Motor neuron (in vitro differentiated cells): ENCODE data around the gene TWNK. TPM values are rescaled to one million over a fixed set of nuclear protein-coding genes. Genes with fewer than 3 reads are reported as not detected.
"Not testable (repeated sequence)": the region's sequence is repeated elsewhere in the genome, so short reads cannot be mapped to it uniquely, and the experiment has no call there.

ENCODE experiments used
- ATAC-seq, 8 experiments: fragments of 200-7000 bp; cut with Tn5 transposase; replicated peaks in 6 of 8; 2 replicates each; pipeline ENCODE4 v1.8.0; 2021; ENCODE audit warnings: mild to moderate bottlenecking in 8 of 8, moderate library complexity in 8 of 8
- H3K27ac ChIP-seq, 2 donors: fragments of 250-450 bp; sonication (Bioruptor Pico); 2 replicates each; pipeline ENCODE4 v1.9.0; 2021; ENCODE audit warnings: antibody characterized with exemption in 2 of 2, mild to moderate bottlenecking in 2 of 2, moderate library complexity in 1 of 2
- H3K4me1 ChIP-seq, 2 donors: fragments of 250-450 bp; sonication (Bioruptor Pico); replicated peaks in 1 of 2; 2 replicates each; pipeline ENCODE4 v1.6.1; 2021; ENCODE audit warnings: antibody characterized with exemption in 2 of 2, mild to moderate bottlenecking in 2 of 2, moderate library complexity in 1 of 2
- H3K4me3 ChIP-seq, 5 donors: fragments of 250-450 bp; sonication (Bioruptor Pico); 2 replicates each; pipeline ENCODE4 v1.9.0; 2021; ENCODE audit warnings: antibody characterized with exemption in 5 of 5, mild to moderate bottlenecking in 5 of 5, moderate library complexity in 4 of 5
- WGBS, 10 experiments: fragments of 450-650 bp; shearing (Covaris generic); methylation state at CpG; one replicate each; pipeline ENCODE4 v1.0.0; 2022; 5-methylcytosine and 5-hydroxymethylcytosine counted together
- in situ Hi-C, 9 experiments: fragments of 400-800 bp; cut with MboI; loops; one replicate each; pipeline ENCODE4 v1.15.0; 2021; ENCODE audit warnings: low sequenced_read_pairs in 9 of 9, low pct_unique_long_range_greater_than_20kb in 2 of 9; ENCODE audit not compliant: unreplicated experiment in 9 of 9
- total RNA-seq, 8 experiments: library from RNA; unstranded; fragments of 300-600 nt; gene quantifications; 2 replicates each; pipeline versions ENCODE4 v1.2.3 to v1.2.4, GENCODE V29; 2022

Gene TWNK
- total RNA-seq, 8 experiments from 2014 or later = 5.7 to 31.3 (median 10.5) TPM

- in situ Hi-C loops = no loop called here
- no peak overlapping the region for H3K27ac ChIP-seq
- WGBS, 10 experiments = 65 to 96% (median 83%) methylated on average over 1 to 9 of the region's 10 CpGs; no CpG with 5 or more reads in 1 of the 10 experiments
- H3K4me3 ChIP-seq = no peak overlapping the region
- peaks cover 15 to 18% of the 10 kb centered on the region in 2 donors for H3K4me1 ChIP-seq
- ATAC-seq = no peak
These were observed 39.9 kb downstream of the TWNK start for GRCh38 chr10:101027106-101027720.

DNA sequence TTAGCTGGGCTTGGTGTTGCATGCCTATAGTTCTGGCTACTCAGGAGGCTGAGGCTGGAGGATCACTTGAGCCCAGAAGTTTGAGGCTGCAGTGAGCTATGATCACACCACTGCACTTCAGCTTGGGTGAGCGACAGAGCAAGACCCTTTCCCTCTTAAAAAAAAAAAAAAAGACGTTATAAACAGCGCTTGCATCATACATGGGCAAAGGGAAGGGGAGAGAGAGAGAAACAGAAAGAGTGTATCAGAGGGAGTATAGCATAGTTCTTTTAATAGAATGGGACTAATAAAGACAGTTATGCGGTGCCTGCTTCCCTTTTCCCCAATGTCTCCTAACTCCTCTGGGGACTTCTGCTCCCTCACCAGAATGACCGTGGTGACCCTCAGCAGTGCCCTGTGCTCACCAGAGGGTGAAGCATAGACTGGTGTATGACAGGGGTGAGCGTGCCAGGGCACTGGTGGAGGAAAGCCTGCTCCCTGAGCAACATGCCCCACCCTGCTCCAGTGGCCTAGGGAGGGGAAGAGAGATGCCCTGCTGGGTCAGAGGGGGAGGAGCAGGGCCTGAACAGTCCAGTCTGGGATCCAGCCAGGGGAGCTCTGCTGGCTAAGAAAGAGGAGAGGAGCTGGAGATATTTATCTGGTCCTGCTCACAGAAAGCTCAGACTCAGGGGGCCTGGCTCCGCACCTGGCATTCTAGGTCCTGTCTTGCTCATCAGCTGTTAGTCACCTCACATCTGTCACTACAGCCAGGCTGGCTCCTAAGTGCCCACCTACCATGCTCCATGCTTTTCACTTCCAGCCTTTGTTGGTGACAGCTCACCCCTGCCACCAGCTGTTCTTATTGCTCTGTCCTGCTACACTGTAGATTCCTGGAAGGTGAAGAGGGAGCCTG, 41.3 kb downstream of the TWNK start:
- no peak overlapping the region for H3K27ac ChIP-seq
- H3K4me1 ChIP-seq = peaks cover 18 to 22% of the 10 kb centered on the region in 2 donors
- no peak for ATAC-seq
- H3K4me3 ChIP-seq = no peak overlapping the region
- in situ Hi-C loops = no loop called here
- WGBS, 10 experiments = 41 to 90% (median 70%) methylated on average over 2 to 6 of the region's 7 CpGs; no CpG with 5 or more reads in 2 of the 10 experiments

DNA sequence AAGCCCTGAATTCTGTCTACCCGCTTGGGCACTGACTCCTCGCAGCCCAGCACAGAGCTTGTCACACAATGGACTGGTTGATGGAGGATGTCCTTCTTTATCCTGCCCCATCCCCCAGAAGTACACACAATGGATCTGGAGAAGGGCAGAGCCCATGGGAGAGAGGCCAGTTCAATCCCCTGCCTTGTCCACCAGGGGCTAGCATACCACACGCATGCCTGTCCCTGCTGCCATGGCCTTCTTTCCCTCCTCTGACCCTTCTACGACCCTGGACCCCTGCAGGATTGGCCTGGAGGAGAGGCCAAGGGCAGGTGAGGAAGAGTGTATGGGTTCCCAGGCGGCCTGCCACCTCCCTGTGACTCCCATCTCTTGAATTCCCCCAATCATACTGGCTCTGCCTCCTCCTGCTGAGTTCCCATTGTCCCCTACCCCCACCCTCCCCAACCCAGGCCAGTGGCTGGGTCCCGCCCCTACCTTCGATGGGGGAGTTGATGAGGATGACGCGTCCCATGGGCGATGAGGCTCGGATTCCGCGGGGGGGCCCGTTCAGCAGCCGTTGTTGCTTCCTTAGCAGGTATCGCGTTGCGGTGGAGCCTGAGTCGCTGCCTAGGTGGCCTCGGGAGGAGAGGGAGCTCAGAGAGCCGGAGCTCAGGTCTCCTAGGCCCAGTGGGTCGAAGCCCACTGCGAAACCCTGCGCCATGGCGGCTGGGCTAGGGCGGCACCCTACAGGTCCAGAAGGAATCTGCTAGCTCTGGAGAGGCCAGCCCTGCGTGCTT, 42.4 kb downstream of the TWNK start:
- Histone ChIP-seq H3K4me1 (peaks cover 18 to 22% of the 10 kb centered on the region in 2 donors), H3K27ac (no peak overlapping the region), H3K4me3 (peak overlapping the region in 2 of 5 donors; percentile 53 to 75)
- 35 to 90% (median 70%) methylated on average over 2 to 8 of the region's 27 CpGs; no CpG with 5 or more reads in 7 of the 10 experiments for WGBS, 10 experiments
- in situ Hi-C loops = no loop called here
- ATAC-seq = no peak

DNA sequence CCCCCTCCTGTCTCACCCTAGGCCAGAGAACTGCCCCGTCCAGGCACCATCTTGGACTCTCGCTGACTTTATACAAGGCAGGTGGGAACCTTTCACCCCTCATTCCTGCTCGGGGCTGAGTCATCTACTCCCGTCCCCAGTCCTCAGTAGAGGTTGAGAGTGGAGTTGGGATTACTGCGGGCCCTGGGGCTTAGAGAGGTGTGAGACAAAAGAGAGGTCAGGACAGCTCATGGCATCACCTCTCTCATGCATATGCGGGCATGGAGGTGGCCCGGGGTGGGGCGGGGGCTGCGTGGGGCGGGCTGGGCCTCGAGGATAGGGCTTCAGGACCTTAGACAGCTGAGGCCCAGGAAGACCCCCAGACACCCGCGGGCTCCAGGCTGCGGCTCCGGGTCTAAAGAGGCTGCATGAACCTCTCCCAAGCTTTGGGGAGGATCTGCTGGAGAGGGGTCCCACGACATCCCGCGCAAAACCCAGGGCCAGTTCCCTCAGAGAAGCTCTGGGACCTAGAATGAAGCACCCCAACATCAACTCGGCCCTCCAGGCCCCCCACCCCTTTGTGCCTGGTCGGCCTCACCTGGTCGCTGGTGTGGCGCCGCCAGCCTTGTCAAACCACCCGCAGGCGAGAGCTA, 43.3 kb downstream of the TWNK start:
- in situ Hi-C loops = no loop called here
- no peak overlapping the region for H3K27ac ChIP-seq
- peaks cover 18 to 22% of the 10 kb centered on the region in 2 donors for H3K4me1 ChIP-seq
- H3K4me3 ChIP-seq = peak overlapping the region; percentile 51 to 75 (median 59)
- ATAC-seq = peak in 5 of 8 experiments; percentile 1 to 5 (median 3)
- 5 to 90% methylated on average over 2 to 4 of the region's 25 CpGs; no CpG with 5 or more reads in 8 of the 10 experiments for whole genome bisulfite sequencing, 10 experiments

DNA sequence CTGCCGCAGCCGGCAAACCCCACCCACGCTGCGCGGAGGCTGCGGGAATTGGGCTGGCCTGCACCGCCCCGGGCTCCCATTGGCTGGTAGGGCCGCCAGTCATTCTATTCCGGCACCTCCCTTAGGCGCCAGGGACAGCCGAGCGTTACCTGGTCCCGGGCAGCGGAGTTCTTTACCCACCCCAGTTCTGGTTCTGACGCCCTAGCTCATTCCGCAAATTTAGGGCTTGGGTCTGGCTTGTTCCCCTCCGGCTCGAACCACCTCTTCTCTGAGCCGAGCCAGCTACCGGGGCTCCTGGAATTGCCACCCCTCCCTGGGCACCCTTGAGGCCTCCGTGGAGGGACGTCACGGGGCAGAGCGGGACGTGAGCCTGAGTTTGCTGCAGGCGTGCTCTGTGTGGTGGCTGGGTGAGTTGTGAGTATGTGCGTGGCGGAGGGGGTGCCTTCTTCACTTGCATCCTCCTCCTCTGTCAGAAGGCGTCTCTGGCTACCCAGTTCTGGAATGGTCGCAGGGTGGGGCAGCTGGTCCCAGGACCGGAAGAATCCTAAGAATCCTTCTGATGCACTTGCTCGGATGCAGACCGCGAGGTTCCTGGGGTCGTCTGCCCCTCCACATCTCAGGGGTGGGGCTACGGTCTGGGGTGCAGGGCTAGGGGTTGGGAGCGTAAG, 43.9 kb downstream of the TWNK start, which contains the start of the genes PDZD7 and SFXN3:
Gene PDZD7 (minus strand): TSS at position 2 of the 668 bp plus-strand sequence. CDS start 910 bp downstream, outside the sequence.
Gene SFXN3 (plus strand): TSS at position 107 of the 668 bp plus-strand sequence. CDS start 3,461 bp downstream, outside the sequence.
- Histone ChIP-seq H3K4me3 (peak within 1 kb of the TSS; percentile 51 to 75 (median 59)), H3K4me1 (peaks cover 18 to 22% of the 10 kb centered on the region in 2 donors), H3K27ac (peak within 1 kb of the TSS; percentile 3 to 87)
- peak; percentile 58 to 87 (median 81) for ATAC-seq
- in situ Hi-C loops = no loop called here
- 0 to 2% (median 1%) methylated on average over 1 to 12 of the region's 38 CpGs; no CpG with 5 or more reads in 6 of the 10 experiments for WGBS, 10 experiments

DNA sequence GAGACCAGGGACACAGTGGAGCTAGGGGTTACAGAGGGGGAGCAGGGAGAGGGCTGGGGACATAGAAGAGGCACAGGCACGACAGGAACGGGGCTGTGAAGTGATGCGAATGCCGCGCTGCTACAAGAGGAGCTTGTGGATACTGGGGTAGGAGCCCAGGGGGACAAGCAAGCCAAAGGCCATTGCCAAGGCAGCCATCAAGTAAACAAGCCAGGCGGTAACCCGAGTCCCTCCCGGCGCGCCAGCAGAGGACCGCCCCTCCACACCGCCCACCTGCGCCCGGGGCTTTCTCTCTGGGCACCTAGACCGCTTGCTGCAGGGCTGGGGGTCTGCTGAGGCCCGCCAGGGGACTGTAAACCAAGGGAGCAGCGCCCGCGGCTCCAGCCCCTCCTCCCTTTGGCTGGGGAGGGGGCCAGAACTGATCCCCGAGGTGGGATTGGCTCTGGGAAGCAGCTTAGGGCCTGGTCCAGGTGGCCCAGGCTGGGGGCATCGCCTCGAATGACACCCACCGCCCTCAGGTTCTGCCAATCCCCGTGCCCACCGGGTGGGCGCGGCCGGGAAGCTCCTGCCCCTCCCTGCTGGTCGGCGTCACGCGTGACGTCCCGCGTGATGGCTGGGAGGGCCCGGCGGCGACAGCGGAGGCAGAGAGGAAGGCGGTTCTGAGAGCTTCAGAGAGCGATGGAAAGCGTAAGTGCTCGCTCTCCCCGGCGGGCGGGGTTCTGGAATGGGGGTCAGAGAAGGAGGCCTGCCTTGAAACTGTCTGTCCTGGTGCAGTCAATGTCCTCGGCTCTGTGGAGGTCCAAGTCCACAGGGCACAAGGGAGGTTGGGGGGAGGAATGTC, 44.7 kb downstream of the TWNK start:
- ATAC-seq = peak; percentile 53 to 63 (median 56)

GRCh38 chr10:101032637-101033224, 45.4 kb downstream of the TWNK start:
- Histone ChIP-seq H3K4me3 (peak overlapping the region; percentile 51 to 75 (median 59)), H3K4me1 (peaks cover 18 to 22% of the 10 kb centered on the region in 2 donors), H3K27ac (peak overlapping the region; percentile 3 to 87)
- peak; percentile 38 to 69 (median 51) for ATAC-seq
- 20 to 83% (median 75%) methylated on average over 1 to 2 of the region's 6 CpGs; no CpG with 5 or more reads in 6 of the 10 experiments for WGBS, 10 experiments
- in situ Hi-C loops = no loop called here

More for the DNA sequence above, 44.7 kb downstream of the TWNK start:
- Histone ChIP-seq H3K4me1 (peaks cover 18 to 22% of the 10 kb centered on the region in 2 donors), H3K27ac (peak overlapping the region; percentile 3 to 87), H3K4me3 (peak overlapping the region; percentile 51 to 75 (median 59))
- WGBS, 10 experiments = 0 to 3% methylated on average over 6 to 9 of the region's 47 CpGs; no CpG with 5 or more reads in 8 of the 10 experiments
- in situ Hi-C loops = no loop called here

- peaks cover 18 to 22% of the 10 kb centered on the region in 2 donors for H3K4me1 ChIP-seq
- H3K27ac ChIP-seq = no peak overlapping the region
- no peak for ATAC-seq
- 0 to 40% (median 29%) methylated on average over 1 of the region's 3 CpGs; no CpG with 5 or more reads in 6 of the 10 experiments for WGBS, 10 experiments
- in situ Hi-C loops = no loop called here
- H3K4me3 ChIP-seq = peak overlapping the region in 4 of 5 donors; percentile 53 to 75 (median 63)
These were observed 45.9 kb downstream of the TWNK start for GRCh38 chr10:101033276-101033675.

- peaks cover 10 to 14% of the 10 kb centered on the region in 2 donors for H3K4me1 ChIP-seq
- in situ Hi-C loops, H3K4me3 ChIP-seq, H3K27ac ChIP-seq, ATAC-seq: not testable (repeated sequence)
- whole genome bisulfite sequencing, 10 experiments = 67 to 83% (median 75%) methylated on average over 2 to 4 of the region's 4 CpGs; no CpG with 5 or more reads in 6 of the 10 experiments
These were observed 47.1 kb downstream of the TWNK start for GRCh38 chr10:101034404-101034803.

- 20 to 100% (median 81%) methylated on average over 1 to 6 of the region's 7 CpGs; no CpG with 5 or more reads in 4 of the 10 experiments for WGBS, 10 experiments
- peaks cover 6 to 7% of the 10 kb centered on the region in 2 donors for H3K4me1 ChIP-seq
- H3K4me3 ChIP-seq = no peak overlapping the region
- ATAC-seq = no peak
- no peak overlapping the region for H3K27ac ChIP-seq
- in situ Hi-C loops = no loop called here
These were observed 48.0 kb downstream of the TWNK start for GRCh38 chr10:101035314-101035713.
